IMR-90 (cell line): ENCODE data around the gene SLC39A11. TPM values are rescaled to one million over a fixed set of nuclear protein-coding genes. Genes with fewer than 3 reads are reported as not detected.

ENCODE experiments used
- ATAC-seq: fragments of 200-7000 bp; cut with Tn5 transposase; 2 replicates; pipeline ENCODE4 v1.9.1; 2020; ENCODE audit warnings: low read depth, mild to moderate bottlenecking, moderate library complexity
- BruUV-seq: library from RNA; stranded (reverse); fragments of 400-500 nt; replicated peaks from 2 replicates; lab custom pipeline; 2021; lab: Mats Ljungman, UMichigan
- CTCF ChIA-PET: fragments of 300-600 bp; formaldehyde crosslinking; extraction: SDS; loops from one replicate; lab custom pipeline; 2021; ENCODE audit warnings: antibody characterized with exemption; lab: Yijun Ruan, JAX
- POLR2A ChIA-PET: fragments of 300-600 bp; sonication (Branson Sonifier 250); formaldehyde crosslinking; loops from one replicate; lab custom pipeline; 2022; ENCODE audit warnings: antibody characterized with exemption; ENCODE audit not compliant: unreplicated experiment; lab: Charles Lee
- DNase-seq: peaks from one replicate; pipeline ENCODE4 v3.0.0; 2013
- H2AFZ ChIP-seq: replicated peaks from 2 replicates; pipeline ENCODE3; 2013; ENCODE audit warnings: low read length, mild to moderate bottlenecking; ENCODE audit not compliant: poor library complexity
- H2AK5ac ChIP-seq: 2 replicates; pipeline ENCODE4 v1.6.1; 2013; ENCODE audit warnings: low read depth, low read length, inconsistent platforms
- H2AK9ac ChIP-seq: replicated peaks from 2 replicates; pipeline ENCODE3; 2013; ENCODE audit warnings: mild to moderate bottlenecking, low read depth, low read length, moderate library complexity; ENCODE audit not compliant: poor library complexity
- H2BK120ac ChIP-seq: 2 replicates; pipeline ENCODE4 v1.6.1; 2013; ENCODE audit warnings: low read depth, low read length, inconsistent platforms
- H2BK15ac ChIP-seq: 3 replicates; pipeline ENCODE4 v1.6.1; 2013; ENCODE audit warnings: low read depth, low read length, inconsistent platforms
- H2BK20ac ChIP-seq: 2 replicates; pipeline ENCODE4 v1.6.1; 2013; ENCODE audit warnings: low read depth, mild to moderate bottlenecking, inconsistent platforms, low read length, moderate library complexity
- H2BK5ac ChIP-seq: 2 replicates; pipeline ENCODE4 v1.6.1; 2013; ENCODE audit warnings: mild to moderate bottlenecking, low read depth, low read length, inconsistent platforms; ENCODE audit not compliant: poor library complexity, severe bottlenecking
- H3K14ac ChIP-seq: replicated peaks from 2 replicates; pipeline ENCODE4 v1.6.1; 2013; ENCODE audit warnings: low read depth, low read length, inconsistent platforms
- H3K18ac ChIP-seq: 2 replicates; pipeline ENCODE4 v1.6.1; 2013; ENCODE audit warnings: low read depth, low read length, control low read depth
- H3K23ac ChIP-seq: 2 replicates; pipeline ENCODE4 v1.6.1; 2013; ENCODE audit warnings: low read depth, low read length, inconsistent platforms
- H3K27ac ChIP-seq: 2 replicates; pipeline ENCODE4 v1.5.1; 2013; ENCODE audit warnings: mild to moderate bottlenecking, control low read depth, low read length; ENCODE audit not compliant: insufficient read depth
- H3K27me3 ChIP-seq: 2 replicates; pipeline ENCODE4 v1.6.1; 2013; ENCODE audit warnings: low read length; ENCODE audit not compliant: control insufficient read depth, insufficient read depth
- H3K36me3 ChIP-seq: 2 replicates; pipeline ENCODE4 v1.6.1; 2013; ENCODE audit warnings: low read length, mixed read lengths; ENCODE audit not compliant: control insufficient read depth, insufficient read depth
- H3K4ac ChIP-seq: 2 replicates; pipeline ENCODE4 v1.6.1; 2013; ENCODE audit warnings: low read depth, low read length, inconsistent platforms
- H3K4me1 ChIP-seq: 2 replicates; pipeline ENCODE4 v1.6.1; 2013; ENCODE audit warnings: low read length, mixed read lengths; ENCODE audit not compliant: control insufficient read depth, insufficient read depth
- H3K4me2 ChIP-seq: 2 replicates; pipeline ENCODE4 v1.6.1; 2013; ENCODE audit warnings: low read depth, mild to moderate bottlenecking, control low read depth, low read length, moderate library complexity
- H3K4me3 ChIP-seq: 2 replicates; pipeline ENCODE4 v1.5.1; 2013; ENCODE audit warnings: low read depth, mild to moderate bottlenecking, control low read depth, low read length, moderate library complexity; ENCODE audit not compliant: insufficient read depth
- H3K56ac ChIP-seq: 2 replicates; pipeline ENCODE4 v1.6.1; 2013; ENCODE audit warnings: low read length, inconsistent platforms; ENCODE audit not compliant: insufficient read depth; ENCODE audit errors: extremely low read depth
- H3K79me1 ChIP-seq, 2 experiments: 2 replicates each; pipeline ENCODE4 v1.6.1; 2013; ENCODE audit warnings: low read length in 2 of 2, inconsistent platforms in 1 of 2, low read depth in 1 of 2
- H3K9ac ChIP-seq: 2 replicates; pipeline ENCODE4 v1.6.1; 2013; ENCODE audit warnings: low read depth, low read length, control low read depth
- H3K9me1 ChIP-seq: 2 replicates; pipeline ENCODE4 v1.6.1; 2013; ENCODE audit warnings: low read length, inconsistent platforms; ENCODE audit not compliant: insufficient read depth
- H3K9me3 ChIP-seq: 2 replicates; pipeline ENCODE4 v1.6.1; 2013; ENCODE audit warnings: low read length; ENCODE audit not compliant: control insufficient read depth, insufficient read depth
- H4K20me1 ChIP-seq: 2 replicates; pipeline ENCODE4 v1.6.1; 2013; ENCODE audit warnings: low read length, inconsistent platforms; ENCODE audit not compliant: insufficient read depth
- H4K5ac ChIP-seq: 2 replicates; pipeline ENCODE4 v1.6.1; 2013; ENCODE audit warnings: mild to moderate bottlenecking, low read depth, low read length, control low read depth
- H4K8ac ChIP-seq, 2 experiments: 2 replicates each; pipeline ENCODE4 v1.6.1; 2013; ENCODE audit warnings: low read depth in 2 of 2, low read length in 2 of 2, control low read depth in 1 of 2, inconsistent platforms in 1 of 2
- H4K91ac ChIP-seq: 2 replicates; pipeline ENCODE4 v1.6.1; 2013; ENCODE audit warnings: low read depth, low read length, inconsistent platforms; ENCODE audit not compliant: insufficient read depth
- BHLHE40 ChIP-seq: fragments of 150-350 bp; IDR thresholded peaks from 2 replicates; pipeline ENCODE4 v1.6.1; 2016; ENCODE audit warnings: mild to moderate bottlenecking, low read depth, low read length
- CEBPB ChIP-seq: IDR thresholded peaks from 2 replicates; pipeline ENCODE4 v1.6.1; 2012; ENCODE audit warnings: low read depth, low read length, improper control_type of control experiment
- CHD1 ChIP-seq: IDR thresholded peaks from 2 replicates; pipeline ENCODE4 v1.6.1; 2012; ENCODE audit warnings: low read depth, low read length, improper control_type of control experiment
- ELK1 ChIP-seq: fragments of 150-350 bp; IDR thresholded peaks from 2 replicates; pipeline ENCODE4 v1.6.1; 2016; ENCODE audit warnings: low read depth, mild to moderate bottlenecking, low read length, moderate library complexity, borderline replicate concordance
- FOS ChIP-seq: fragments of 150-350 bp; IDR thresholded peaks from 2 replicates; pipeline ENCODE4 v1.6.1; 2016; ENCODE audit warnings: low read depth, low read length
- MAFK ChIP-seq: IDR thresholded peaks from 2 replicates; pipeline ENCODE4 v1.6.1; 2012; ENCODE audit warnings: low read depth, low read length, improper control_type of control experiment
- MAZ ChIP-seq: IDR thresholded peaks from 2 replicates; pipeline ENCODE4 v1.6.1; 2012; ENCODE audit warnings: low read depth, mild to moderate bottlenecking, low read length, improper control_type of control experiment, moderate library complexity, borderline replicate concordance
- MXI1 ChIP-seq: IDR thresholded peaks from 2 replicates; pipeline ENCODE4 v1.6.1; 2012; ENCODE audit warnings: low read depth, mild to moderate bottlenecking, low read length, moderate library complexity, borderline replicate concordance
- NFE2L2 ChIP-seq: fragments of 150-350 bp; IDR thresholded peaks from 2 replicates; pipeline ENCODE4 v1.6.1; 2016; ENCODE audit warnings: low read depth, mild to moderate bottlenecking, low read length
- POLR2A ChIP-seq: IDR thresholded peaks from 2 replicates; pipeline ENCODE4 v1.6.1; 2012; ENCODE audit warnings: mild to moderate bottlenecking, low read depth, low read length
- RAD21 ChIP-seq: IDR thresholded peaks from 2 replicates; pipeline ENCODE4 v1.6.1; 2012; ENCODE audit warnings: low read length, improper control_type of control experiment
- USF2 ChIP-seq: fragments of 150-350 bp; IDR thresholded peaks from 2 replicates; pipeline ENCODE4 v1.6.1; 2017; ENCODE audit warnings: mild to moderate bottlenecking, antibody characterized with exemption, low read length, low read depth
- WGBS, 2 experiments: methylation state at CpG; one replicate each; pipeline versions ENCODE4 v1.1.5 to v1.1.7; 2013; ENCODE audit warnings: missing lambda C conversion rate in 2 of 2; ENCODE audit not compliant: insufficient read length in 1 of 2; ENCODE audit errors: extremely low coverage in 2 of 2; 5-methylcytosine and 5-hydroxymethylcytosine counted together
- dilution Hi-C: fragments of 300-500 bp; cut with HindIII; formaldehyde crosslinking; loops from one replicate; pipeline ENCODE4 v1.14.3; 2018; ENCODE audit warnings: low sequenced_read_pairs; ENCODE audit not compliant: unreplicated experiment
- in situ Hi-C: fragments of 300-500 bp; cut with MboI; formaldehyde crosslinking; loops from 3 replicates; pipeline ENCODE4 v1.14.3; 2019; ENCODE audit warnings: low sequenced_read_pairs, inconsistent platforms, mixed read lengths
- intact Hi-C: fragments of 100-400 bp; cut with micrococcal nuclease; formaldehyde crosslinking; loops from 2 replicates; pipeline ENCODE4 v1.10.0; 2022
- polyA plus RNA-seq, 3 experiments: library from polyadenylated mRNA; depleted of rRNA; stranded (reverse); fragments of >200 nt; gene quantifications; 2 replicates each; pipeline ENCODE4 v1.2.3, GENCODE V29; 2012; ENCODE audit warnings: low replicate concordance in 1 of 3
- total RNA-seq: library from RNA; depleted of rRNA; stranded (reverse); fragments of >200 nt; gene quantifications from 2 replicates; pipeline ENCODE4 v1.2.3, GENCODE V29; 2012
- TF ChIP-seq, protein P1 (sequence below): conservative IDR thresholded peaks from 2 replicates; pipeline ENCODE4 v1.5.1; 2012; ENCODE audit warnings: mild to moderate bottlenecking, low read depth, low read length, improper control_type of control experiment

Gene SLC39A11
- total and polyA plus RNA-seq, 2 of the 4 experiments (the other 2 are of a cell fraction): 8.8 to 14.3 TPM

- Histone ChIP-seq H3K4me1 (no peaks in the 10 kb centered on the region), H3K9ac (no peak overlapping the region), H3K36me3 (no peaks in the 10 kb centered on the region), H2BK5ac (no peak overlapping the region), H2AK9ac (no peak overlapping the region), H3K23ac (no peak overlapping the region), H4K20me1 (no peaks in the 10 kb centered on the region), H3K14ac (no peak overlapping the region; the same call in 1 of the 2 replicates), H2BK15ac (no peak overlapping the region), H2AFZ (no peak overlapping the region), H3K9me3 (no peaks in the 10 kb centered on the region), H3K79me1 (no peaks in the 10 kb centered on the region), H4K5ac (no peak overlapping the region), H3K27me3 (no peaks in the 10 kb centered on the region), H4K91ac (no peak overlapping the region), H3K27ac (no peak overlapping the region), H4K8ac (no peak overlapping the region), H3K4ac (no peak overlapping the region), H3K56ac (no peak overlapping the region), H2BK20ac (no peak overlapping the region), H2BK120ac (no peak overlapping the region), H3K4me2 (no peak overlapping the region), H2AK5ac (no peak overlapping the region), H3K9me1 (no peaks in the 10 kb centered on the region), H3K4me3 (no peak overlapping the region), H3K18ac (no peak overlapping the region)
- BruUV-seq: no TSS peak
- ChIA-PET CTCF (interaction anchor here (0.6 kb wide), 1 partner anchor 211 kb away, joined by 3 read pairs; no protein-coding TSS in a partner anchor), POLR2A (no interaction called here)
- DNase-seq (peak; percentile 11), ATAC-seq (no peak)
- in situ Hi-C loops (no loop called here), dilution Hi-C loops (no loop called here), intact Hi-C loops (no loop called here)
- WGBS, 2 experiments: no CpG with 5 or more reads among the region's 6 CpGs
- TF ChIP-seq, protein P1, sequence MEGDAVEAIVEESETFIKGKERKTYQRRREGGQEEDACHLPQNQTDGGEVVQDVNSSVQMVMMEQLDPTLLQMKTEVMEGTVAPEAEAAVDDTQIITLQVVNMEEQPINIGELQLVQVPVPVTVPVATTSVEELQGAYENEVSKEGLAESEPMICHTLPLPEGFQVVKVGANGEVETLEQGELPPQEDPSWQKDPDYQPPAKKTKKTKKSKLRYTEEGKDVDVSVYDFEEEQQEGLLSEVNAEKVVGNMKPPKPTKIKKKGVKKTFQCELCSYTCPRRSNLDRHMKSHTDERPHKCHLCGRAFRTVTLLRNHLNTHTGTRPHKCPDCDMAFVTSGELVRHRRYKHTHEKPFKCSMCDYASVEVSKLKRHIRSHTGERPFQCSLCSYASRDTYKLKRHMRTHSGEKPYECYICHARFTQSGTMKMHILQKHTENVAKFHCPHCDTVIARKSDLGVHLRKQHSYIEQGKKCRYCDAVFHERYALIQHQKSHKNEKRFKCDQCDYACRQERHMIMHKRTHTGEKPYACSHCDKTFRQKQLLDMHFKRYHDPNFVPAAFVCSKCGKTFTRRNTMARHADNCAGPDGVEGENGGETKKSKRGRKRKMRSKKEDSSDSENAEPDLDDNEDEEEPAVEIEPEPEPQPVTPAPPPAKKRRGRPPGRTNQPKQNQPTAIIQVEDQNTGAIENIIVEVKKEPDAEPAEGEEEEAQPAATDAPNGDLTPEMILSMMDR: no peak
- TF ChIP-seq NFE2L2 (no peak), ELK1 (no peak), MAFK (no peak), FOS (no peak), CHD1 (no peak), MAZ (no peak), RAD21 (no peak), MXI1 (no peak), USF2 (no peak), BHLHE40 (no peak), POLR2A (no peak), CEBPB (no peak)
Observed at GRCh38 chr17:72754513-72754912, 338.0 kb downstream of the SLC39A11 start.
